K562 (cell line): ENCODE results near the gene SMIM35.

Experiments
- FOXJ3 ChIP-seq: sonication (generic); formaldehyde crosslinking; IDR thresholded peaks from 2 replicates; pipeline ENCODE4 v1.4.0; 2020; ENCODE audit warnings: mild to moderate bottlenecking, missing genetic modification reagents
- FOXM1 ChIP-seq, 2 experiments: fragments of 450-650 bp in 1 of 2; sonication (generic) in 1 of 2; formaldehyde crosslinking in 1 of 2; IDR thresholded peaks; 2 replicates each; pipeline versions ENCODE4 v1.6.1 to v1.9.0; 2017 to 2022; ENCODE audit warnings: low read depth in 2 of 2, mild to moderate bottlenecking in 2 of 2, missing genetic modification reagents in 1 of 2, moderate library complexity in 1 of 2
- HDGF ChIP-seq: fragments of 450-650 bp; IDR thresholded peaks from 2 replicates; pipeline ENCODE4 v1.6.1; 2016
- JUNB ChIP-seq: fragments of 450-650 bp; formaldehyde crosslinking; conservative IDR thresholded peaks from 2 replicates; pipeline ENCODE4 v1.4.0; 2020; ENCODE audit warnings: mild to moderate bottlenecking
- MED1 ChIP-seq: sonication (generic); formaldehyde crosslinking; IDR thresholded peaks from 2 replicates; pipeline ENCODE4 v1.8.1; 2023; ENCODE audit warnings: missing genetic modification reagents, borderline replicate concordance
- POLR2A ChIP-seq: fragments of 450-650 bp; conservative IDR thresholded peaks from 2 replicates; pipeline ENCODE4 v1.6.1; 2016
- RFX7 ChIP-seq: fragments of 250-450 bp; sonication (Bioruptor Pico); IDR thresholded peaks from 2 replicates; pipeline ENCODE4 v1.5.1; 2021; ENCODE audit warnings: mild to moderate bottlenecking
- TARDBP ChIP-seq: fragments of 450-650 bp; IDR thresholded peaks from 2 replicates; pipeline ENCODE4 v1.6.1; 2016
- ZFP30 ChIP-seq: fragments of 250-450 bp; sonication (Bioruptor Pico); IDR thresholded peaks from 2 replicates; pipeline ENCODE4 v1.8.0; 2022; ENCODE audit warnings: moderate library complexity, mild to moderate bottlenecking, inconsistent platforms, borderline replicate concordance
- ZNF274 ChIP-seq: IDR thresholded peaks from 2 replicates; pipeline ENCODE4 v1.6.1; 2011; ENCODE audit warnings: low read depth, mild to moderate bottlenecking, low read length, moderate library complexity, borderline replicate concordance
- ZNF778 ChIP-seq: fragments of 450-650 bp; formaldehyde crosslinking; IDR thresholded peaks from 2 replicates; pipeline ENCODE4 v1.4.0; 2020; ENCODE audit warnings: mild to moderate bottlenecking, moderate library complexity
- TF ChIP-seq, protein P1 (sequence below), 3 experiments: fragments of 200-800 bp in 1 of 3; fragments of 250-450 bp in 1 of 3; fragments of 450-650 bp in 1 of 3; sonication (Bioruptor Pico) in 1 of 3; sonication (Bioruptor generic) in 1 of 3; formaldehyde crosslinking in 1 of 3; IDR thresholded peaks; 2 replicates each; pipeline versions ENCODE4 v1.6.1 to v1.8.0; 2016 to 2022; ENCODE audit warnings: mild to moderate bottlenecking in 2 of 3, missing genetic modification characterization in 2 of 3, missing compliant biosample characterization in 1 of 3, moderate library complexity in 1 of 3
- TF ChIP-seq, protein P2 (sequence below): fragments of 200-800 bp; sonication (Bioruptor generic); IDR thresholded peaks from 2 replicates; pipeline ENCODE4 v1.6.1; 2016; ENCODE audit warnings: missing genetic modification characterization, missing compliant biosample characterization
- TF ChIP-seq, protein P3 (sequence below), 3 experiments: IDR thresholded peaks in 2 of 3; conservative IDR thresholded peaks in 1 of 3; 2 replicates each; pipeline ENCODE4 v1.5.1; 2011 to 2012; ENCODE audit warnings: low read length in 3 of 3, mild to moderate bottlenecking in 3 of 3, control low read depth in 2 of 3, improper control_type of control experiment in 1 of 3, inconsistent platforms in 1 of 3, low read depth in 1 of 3, mixed read lengths in 1 of 3, moderate library complexity in 1 of 3; ENCODE audit not compliant: insufficient read depth in 2 of 3

DNA sequence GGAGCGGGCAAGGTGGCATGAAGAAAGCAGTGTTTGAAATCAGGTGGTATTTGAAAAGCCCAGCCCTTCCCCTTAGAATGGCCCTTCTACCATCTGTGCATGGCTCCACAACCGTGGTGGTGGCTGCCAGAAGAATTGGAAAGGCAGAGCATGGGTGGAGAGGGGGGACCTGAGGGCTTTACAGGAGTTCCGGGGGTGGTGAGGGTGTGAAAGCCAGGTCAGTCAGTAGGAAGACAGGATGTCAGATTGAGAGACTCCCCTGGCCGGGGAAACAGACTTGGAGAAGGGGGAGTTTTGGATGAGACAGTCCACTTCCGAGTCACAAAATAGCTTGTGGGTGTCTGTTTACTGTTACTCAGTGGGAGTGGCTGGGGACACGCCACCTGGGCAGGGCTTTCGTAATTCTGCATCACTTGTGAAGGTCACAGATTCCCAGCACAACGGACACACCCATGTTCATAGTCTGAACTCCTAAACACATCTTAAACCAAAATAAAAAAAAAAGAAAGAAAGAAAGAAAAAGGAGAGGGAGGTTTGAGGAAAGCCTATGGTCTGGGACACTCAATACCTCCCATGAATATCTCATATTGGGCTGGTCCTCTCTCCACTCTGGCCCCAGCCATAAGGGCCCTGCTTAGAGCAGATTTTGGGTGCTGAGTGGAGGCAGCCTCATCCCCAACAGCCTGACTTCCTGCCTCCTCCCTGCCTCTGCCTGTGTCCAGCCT lies 24.4 kb upstream of the SMIM35 start:
- TF ChIP-seq, protein P1, sequence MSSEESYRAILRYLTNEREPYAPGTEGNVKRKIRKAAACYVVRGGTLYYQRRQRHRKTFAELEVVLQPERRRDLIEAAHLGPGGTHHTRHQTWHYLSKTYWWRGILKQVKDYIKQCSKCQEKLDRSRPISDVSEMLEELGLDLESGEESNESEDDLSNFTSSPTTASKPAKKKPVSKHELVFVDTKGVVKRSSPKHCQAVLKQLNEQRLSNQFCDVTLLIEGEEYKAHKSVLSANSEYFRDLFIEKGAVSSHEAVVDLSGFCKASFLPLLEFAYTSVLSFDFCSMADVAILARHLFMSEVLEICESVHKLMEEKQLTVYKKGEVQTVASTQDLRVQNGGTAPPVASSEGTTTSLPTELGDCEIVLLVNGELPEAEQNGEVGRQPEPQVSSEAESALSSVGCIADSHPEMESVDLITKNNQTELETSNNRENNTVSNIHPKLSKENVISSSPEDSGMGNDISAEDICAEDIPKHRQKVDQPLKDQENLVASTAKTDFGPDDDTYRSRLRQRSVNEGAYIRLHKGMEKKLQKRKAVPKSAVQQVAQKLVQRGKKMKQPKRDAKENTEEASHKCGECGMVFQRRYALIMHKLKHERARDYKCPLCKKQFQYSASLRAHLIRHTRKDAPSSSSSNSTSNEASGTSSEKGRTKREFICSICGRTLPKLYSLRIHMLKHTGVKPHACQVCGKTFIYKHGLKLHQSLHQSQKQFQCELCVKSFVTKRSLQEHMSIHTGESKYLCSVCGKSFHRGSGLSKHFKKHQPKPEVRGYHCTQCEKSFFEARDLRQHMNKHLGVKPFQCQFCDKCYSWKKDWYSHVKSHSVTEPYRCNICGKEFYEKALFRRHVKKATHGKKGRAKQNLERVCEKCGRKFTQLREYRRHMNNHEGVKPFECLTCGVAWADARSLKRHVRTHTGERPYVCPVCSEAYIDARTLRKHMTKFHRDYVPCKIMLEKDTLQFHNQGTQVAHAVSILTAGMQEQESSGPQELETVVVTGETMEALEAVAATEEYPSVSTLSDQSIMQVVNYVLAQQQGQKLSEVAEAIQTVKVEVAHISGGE (CRISPR knock-in tag; IDR thresholded peaks at IDR 0.05) = no peak
- no peak for TF ChIP-seq JUNB (CRISPR knock-in tag)
- TF ChIP-seq, protein P2, sequence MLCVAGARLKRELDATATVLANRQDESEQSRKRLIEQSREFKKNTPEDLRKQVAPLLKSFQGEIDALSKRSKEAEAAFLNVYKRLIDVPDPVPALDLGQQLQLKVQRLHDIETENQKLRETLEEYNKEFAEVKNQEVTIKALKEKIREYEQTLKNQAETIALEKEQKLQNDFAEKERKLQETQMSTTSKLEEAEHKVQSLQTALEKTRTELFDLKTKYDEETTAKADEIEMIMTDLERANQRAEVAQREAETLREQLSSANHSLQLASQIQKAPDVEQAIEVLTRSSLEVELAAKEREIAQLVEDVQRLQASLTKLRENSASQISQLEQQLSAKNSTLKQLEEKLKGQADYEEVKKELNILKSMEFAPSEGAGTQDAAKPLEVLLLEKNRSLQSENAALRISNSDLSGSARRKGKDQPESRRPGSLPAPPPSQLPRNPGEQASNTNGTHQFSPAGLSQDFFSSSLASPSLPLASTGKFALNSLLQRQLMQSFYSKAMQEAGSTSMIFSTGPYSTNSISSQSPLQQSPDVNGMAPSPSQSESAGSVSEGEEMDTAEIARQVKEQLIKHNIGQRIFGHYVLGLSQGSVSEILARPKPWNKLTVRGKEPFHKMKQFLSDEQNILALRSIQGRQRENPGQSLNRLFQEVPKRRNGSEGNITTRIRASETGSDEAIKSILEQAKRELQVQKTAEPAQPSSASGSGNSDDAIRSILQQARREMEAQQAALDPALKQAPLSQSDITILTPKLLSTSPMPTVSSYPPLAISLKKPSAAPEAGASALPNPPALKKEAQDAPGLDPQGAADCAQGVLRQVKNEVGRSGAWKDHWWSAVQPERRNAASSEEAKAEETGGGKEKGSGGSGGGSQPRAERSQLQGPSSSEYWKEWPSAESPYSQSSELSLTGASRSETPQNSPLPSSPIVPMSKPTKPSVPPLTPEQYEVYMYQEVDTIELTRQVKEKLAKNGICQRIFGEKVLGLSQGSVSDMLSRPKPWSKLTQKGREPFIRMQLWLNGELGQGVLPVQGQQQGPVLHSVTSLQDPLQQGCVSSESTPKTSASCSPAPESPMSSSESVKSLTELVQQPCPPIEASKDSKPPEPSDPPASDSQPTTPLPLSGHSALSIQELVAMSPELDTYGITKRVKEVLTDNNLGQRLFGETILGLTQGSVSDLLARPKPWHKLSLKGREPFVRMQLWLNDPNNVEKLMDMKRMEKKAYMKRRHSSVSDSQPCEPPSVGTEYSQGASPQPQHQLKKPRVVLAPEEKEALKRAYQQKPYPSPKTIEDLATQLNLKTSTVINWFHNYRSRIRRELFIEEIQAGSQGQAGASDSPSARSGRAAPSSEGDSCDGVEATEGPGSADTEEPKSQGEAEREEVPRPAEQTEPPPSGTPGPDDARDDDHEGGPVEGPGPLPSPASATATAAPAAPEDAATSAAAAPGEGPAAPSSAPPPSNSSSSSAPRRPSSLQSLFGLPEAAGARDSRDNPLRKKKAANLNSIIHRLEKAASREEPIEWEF (CRISPR knock-in tag) = no peak
- no peak for TF ChIP-seq ZNF274
- no peak for TF ChIP-seq FOXJ3
- TF ChIP-seq, protein P3, sequence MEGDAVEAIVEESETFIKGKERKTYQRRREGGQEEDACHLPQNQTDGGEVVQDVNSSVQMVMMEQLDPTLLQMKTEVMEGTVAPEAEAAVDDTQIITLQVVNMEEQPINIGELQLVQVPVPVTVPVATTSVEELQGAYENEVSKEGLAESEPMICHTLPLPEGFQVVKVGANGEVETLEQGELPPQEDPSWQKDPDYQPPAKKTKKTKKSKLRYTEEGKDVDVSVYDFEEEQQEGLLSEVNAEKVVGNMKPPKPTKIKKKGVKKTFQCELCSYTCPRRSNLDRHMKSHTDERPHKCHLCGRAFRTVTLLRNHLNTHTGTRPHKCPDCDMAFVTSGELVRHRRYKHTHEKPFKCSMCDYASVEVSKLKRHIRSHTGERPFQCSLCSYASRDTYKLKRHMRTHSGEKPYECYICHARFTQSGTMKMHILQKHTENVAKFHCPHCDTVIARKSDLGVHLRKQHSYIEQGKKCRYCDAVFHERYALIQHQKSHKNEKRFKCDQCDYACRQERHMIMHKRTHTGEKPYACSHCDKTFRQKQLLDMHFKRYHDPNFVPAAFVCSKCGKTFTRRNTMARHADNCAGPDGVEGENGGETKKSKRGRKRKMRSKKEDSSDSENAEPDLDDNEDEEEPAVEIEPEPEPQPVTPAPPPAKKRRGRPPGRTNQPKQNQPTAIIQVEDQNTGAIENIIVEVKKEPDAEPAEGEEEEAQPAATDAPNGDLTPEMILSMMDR (IDR thresholded peaks at IDR 0.05 in 2 of 3, conservative IDR thresholded peaks at IDR 0.05 in 1 of 3; ENCODE audit: insufficient read depth in 2 of 3, low read depth in 1 of 3, low read length in 3 of 3) = no peak
- no peak for TF ChIP-seq ZFP30 (CRISPR knock-in tag)
- TF ChIP-seq RFX7 (CRISPR knock-in tag) = no peak
- no peak for TF ChIP-seq POLR2A
- no peak for TF ChIP-seq TARDBP
- no peak for TF ChIP-seq ZNF778 (CRISPR knock-in tag)
- no peak for TF ChIP-seq HDGF
- no peak for TF ChIP-seq MED1 (CRISPR knock-in tag)
- no peak for TF ChIP-seq FOXM1 (IDR thresholded peaks at IDR 0.05; ENCODE audit: low read depth)
- no peak for TF ChIP-seq FOXM1 (CRISPR knock-in tag; IDR thresholded peaks at IDR 0.05; ENCODE audit: low read depth)
